A549 (cell line): ENCODE results near the gene OR6A2. TPM values are rescaled to one million over a fixed set of nuclear protein-coding genes. Genes with fewer than 3 reads are reported as not detected.

Experiments
- polyA plus RNA-seq, 4 experiments: library from polyadenylated mRNA; depleted of rRNA in 3 of 4; stranded (reverse); fragments of >200 nt; fragmentation: RNase III in 1 of 4; extraction: RNeasy Plus Mini Kit Qiagen cat#74134 plus additional on column Dnase treatment in 1 of 4; gene quantifications; 2 replicates in 3 of 4; 3 replicates in 1 of 4; pipeline ENCODE4 v1.2.3, GENCODE V29; 2011 to 2017

Gene OR6A2
- polyA plus RNA-seq, 2 of the 4 experiments (the other 2 are of a cell fraction), result 0.01 TPM; not detected in 1

Other genes starting within 250 kb of the OR6A2 start
- gene RRP8, start 196.1 kb downstream of the OR6A2 start, polyA plus RNA-seq (2011; rRNA removed), result 20.5 and 25.9 TPM in 2 replicates
- gene RRP8, start 196.1 kb downstream of the OR6A2 start, polyA plus RNA-seq (2017; fragmentation: RNase III; extraction: RNeasy Plus Mini Kit Qiagen cat#74134 plus additional on column Dnase treatment), result 14.5 to 17.9 TPM (median 14.5 TPM) in 3 replicates
- gene ILK, start 195.9 kb downstream of the OR6A2 start, polyA plus RNA-seq (2011; rRNA removed), result 109 and 120 TPM in 2 replicates
- 108 to 116 TPM (median 114 TPM) in 3 replicates for gene ILK, start 195.9 kb downstream of the OR6A2 start, polyA plus RNA-seq (2017; fragmentation: RNase III; extraction: RNeasy Plus Mini Kit Qiagen cat#74134 plus additional on column Dnase treatment)
- 174 and 242 TPM in 2 replicates for gene TAF10, start 187.5 kb downstream of the OR6A2 start, polyA plus RNA-seq (2011; rRNA removed)
- gene TAF10, start 187.5 kb downstream of the OR6A2 start, polyA plus RNA-seq (2017; fragmentation: RNase III; extraction: RNeasy Plus Mini Kit Qiagen cat#74134 plus additional on column Dnase treatment), result 124 to 138 TPM (median 135 TPM) in 3 replicates
- 53.2 and 63.0 TPM in 2 replicates for gene TPP1, start 180.3 kb downstream of the OR6A2 start, polyA plus RNA-seq (2011; rRNA removed)
- 32.3 to 41.6 TPM (median 40.7 TPM) in 3 replicates for gene TPP1, start 180.3 kb downstream of the OR6A2 start, polyA plus RNA-seq (2017; fragmentation: RNase III; extraction: RNeasy Plus Mini Kit Qiagen cat#74134 plus additional on column Dnase treatment)
- 0.06 and 0.08 TPM in 2 replicates for gene DCHS1, start 143.9 kb downstream of the OR6A2 start, polyA plus RNA-seq (2011; rRNA removed)
- 0.04 to 0.07 TPM (median 0.06 TPM) in 3 replicates for gene DCHS1, start 143.9 kb downstream of the OR6A2 start, polyA plus RNA-seq (2017; fragmentation: RNase III; extraction: RNeasy Plus Mini Kit Qiagen cat#74134 plus additional on column Dnase treatment)
- 96.8 and 107 TPM in 2 replicates for gene MRPL17, start 116.3 kb downstream of the OR6A2 start, polyA plus RNA-seq (2011; rRNA removed)
- gene MRPL17, start 116.3 kb downstream of the OR6A2 start, polyA plus RNA-seq (2017; fragmentation: RNase III; extraction: RNeasy Plus Mini Kit Qiagen cat#74134 plus additional on column Dnase treatment), result 127 to 132 TPM (median 128 TPM) in 3 replicates
- gene OR2AG2, start 27.7 kb downstream of the OR6A2 start, polyA plus RNA-seq (2011; rRNA removed), result 0.04 and 0.17 TPM in 2 replicates
- 0.03 to 0.05 TPM in 2 of 3 replicates, not detected in the other for gene OR2AG2, start 27.7 kb downstream of the OR6A2 start, polyA plus RNA-seq (2017; fragmentation: RNase III; extraction: RNeasy Plus Mini Kit Qiagen cat#74134 plus additional on column Dnase treatment)
- gene OR2AG1, start 16.7 kb downstream of the OR6A2 start, polyA plus RNA-seq (2011; rRNA removed), result not detected in 2 replicates
- not detected in 3 replicates for gene OR2AG1, start 16.7 kb downstream of the OR6A2 start, polyA plus RNA-seq (2017; fragmentation: RNase III; extraction: RNeasy Plus Mini Kit Qiagen cat#74134 plus additional on column Dnase treatment)
- not detected in 2 replicates for gene OR10A5, start 46.0 kb upstream of the OR6A2 start, polyA plus RNA-seq (2011; rRNA removed)
- not detected in 3 replicates for gene OR10A5, start 46.0 kb upstream of the OR6A2 start, polyA plus RNA-seq (2017; fragmentation: RNase III; extraction: RNeasy Plus Mini Kit Qiagen cat#74134 plus additional on column Dnase treatment)
- gene OR10A2, start 63.4 kb upstream of the OR6A2 start, polyA plus RNA-seq (2011; rRNA removed), result not detected in 2 replicates
- gene OR10A2, start 63.4 kb upstream of the OR6A2 start, polyA plus RNA-seq (2017; fragmentation: RNase III; extraction: RNeasy Plus Mini Kit Qiagen cat#74134 plus additional on column Dnase treatment), result not detected in 3 replicates
- gene OR10A4, start 76.9 kb upstream of the OR6A2 start, polyA plus RNA-seq (2011; rRNA removed), result not detected in 2 replicates
- gene OR10A4, start 76.9 kb upstream of the OR6A2 start, polyA plus RNA-seq (2017; fragmentation: RNase III; extraction: RNeasy Plus Mini Kit Qiagen cat#74134 plus additional on column Dnase treatment), result not detected in 3 replicates
- gene OR2D2, start 92.8 kb upstream of the OR6A2 start, polyA plus RNA-seq (2011; rRNA removed), result not detected in 2 replicates
- gene OR2D2, start 92.8 kb upstream of the OR6A2 start, polyA plus RNA-seq (2017; fragmentation: RNase III; extraction: RNeasy Plus Mini Kit Qiagen cat#74134 plus additional on column Dnase treatment), result not detected in 3 replicates
- gene OR2D3, start 121.3 kb upstream of the OR6A2 start, polyA plus RNA-seq (2011; rRNA removed), result not detected in 2 replicates
- not detected in 3 replicates for gene OR2D3, start 121.3 kb upstream of the OR6A2 start, polyA plus RNA-seq (2017; fragmentation: RNase III; extraction: RNeasy Plus Mini Kit Qiagen cat#74134 plus additional on column Dnase treatment)
- 1.9 and 2.0 TPM in 2 replicates for gene ZNF215, start 126.7 kb upstream of the OR6A2 start, polyA plus RNA-seq (2011; rRNA removed)
- 1.0 to 1.1 TPM (median 1.1 TPM) in 3 replicates for gene ZNF215, start 126.7 kb upstream of the OR6A2 start, polyA plus RNA-seq (2017; fragmentation: RNase III; extraction: RNeasy Plus Mini Kit Qiagen cat#74134 plus additional on column Dnase treatment)
- gene ZNF214, start 220.7 kb upstream of the OR6A2 start, polyA plus RNA-seq (2011; rRNA removed), result 1.3 and 2.1 TPM in 2 replicates
- 0.70 to 1.4 TPM (median 0.70 TPM) in 3 replicates for gene ZNF214, start 220.7 kb upstream of the OR6A2 start, polyA plus RNA-seq (2017; fragmentation: RNase III; extraction: RNeasy Plus Mini Kit Qiagen cat#74134 plus additional on column Dnase treatment)
- 0.04 TPM in 1 of 2 replicates, not detected in the other for gene NLRP14, start 220.8 kb upstream of the OR6A2 start, polyA plus RNA-seq (2011; rRNA removed)
- gene NLRP14, start 220.8 kb upstream of the OR6A2 start, polyA plus RNA-seq (2017; fragmentation: RNase III; extraction: RNeasy Plus Mini Kit Qiagen cat#74134 plus additional on column Dnase treatment), result not detected in 3 replicates